ENCODE data around the gene TMEM253. TPM values are rescaled to one million over a fixed set of nuclear protein-coding genes. Genes with fewer than 3 reads are reported as not detected.
A peak's percentile ranks its signal among the peaks of the same experiment; 100 is the strongest.

The TMEM253 gene
- total and polyA plus RNA-seq, 4 donors, result 0.43 to 1.7 (median 0.61) TPM

DNA sequence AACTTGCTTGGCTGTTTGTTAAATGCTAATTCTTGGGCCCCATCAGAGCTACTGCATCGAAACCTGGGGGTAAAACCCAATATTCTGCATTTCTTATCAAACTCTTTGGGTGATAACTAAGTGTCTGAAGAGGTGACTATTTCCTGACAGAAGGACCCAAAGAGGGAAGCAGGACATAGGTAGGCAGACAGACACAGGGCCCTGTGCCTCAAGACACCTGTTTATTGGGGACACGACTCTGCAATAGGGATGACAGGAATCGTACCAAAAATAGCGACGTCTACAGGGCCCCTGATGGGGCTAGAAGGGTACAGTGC lies 11.0 kb upstream of the TMEM253 start:
- no peak overlapping the region for H3K27ac ChIP-seq (ENCODE audit: low read depth, low read length)
- 64% methylated on average over 4 of the region's 5 CpGs for WGBS (ENCODE audit: insufficient coverage)
- H3K36me3 ChIP-seq (ENCODE audit: control insufficient read depth, insufficient read depth, low read length), result peaks cover 67% of the 10 kb centered on the region
- peaks cover 42% of the 10 kb centered on the region for H3K4me1 ChIP-seq (ENCODE audit: control insufficient read depth, insufficient read depth, low read length)
- no peaks in the 10 kb centered on the region for H3K9me3 ChIP-seq (ENCODE audit: control insufficient read depth, insufficient read depth, low read length)
- H3K4me3 ChIP-seq (ENCODE audit: low read depth, low read length), result no peak overlapping the region
- DNase-seq (ENCODE audit: low read depth in 4 of 6, low spot score in 6 of 6), result no peak
- no peaks in the 10 kb centered on the region for H3K27me3 ChIP-seq (ENCODE audit: control insufficient read depth, insufficient read depth, low read length)

DNA sequence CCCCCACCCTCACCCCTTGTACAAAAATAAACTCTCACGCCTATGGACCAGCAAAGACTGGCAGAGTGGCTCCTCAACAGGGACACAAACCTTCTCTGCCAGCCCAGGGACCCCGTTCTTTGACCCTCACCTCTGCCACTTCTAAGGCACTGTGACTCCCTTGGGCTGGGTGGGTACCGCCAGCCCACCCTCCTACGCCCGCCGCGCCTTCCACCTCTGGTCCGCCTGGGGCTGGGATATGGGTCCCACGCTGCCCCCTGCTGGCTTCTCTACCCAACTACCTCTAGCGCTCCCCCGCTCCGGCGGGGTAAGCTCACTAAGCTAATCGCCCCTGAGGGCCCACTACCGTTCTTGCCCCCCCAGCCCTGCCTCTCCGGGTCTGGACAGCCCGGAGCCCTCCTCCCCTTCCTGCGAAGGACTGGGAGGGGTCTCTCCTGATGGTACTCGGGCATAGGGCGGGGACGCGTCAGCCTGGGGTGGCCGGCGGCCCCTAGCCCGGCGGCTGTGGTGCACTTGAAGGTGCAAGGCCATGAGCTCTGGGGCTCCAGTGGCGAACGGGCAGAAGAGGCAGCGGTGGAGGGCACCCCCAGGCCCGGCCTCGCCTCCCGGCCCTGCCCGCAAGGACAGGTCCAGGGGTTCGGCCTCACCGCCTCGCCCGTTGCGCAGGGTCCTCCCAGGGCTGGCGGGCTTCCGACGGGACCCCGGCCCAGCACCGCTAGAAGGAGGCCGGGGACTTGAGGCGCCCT lies 10.5 kb upstream of the TMEM253 start:
- Histone ChIP-seq H3K4me3 (ENCODE audit: low read depth, low read length) (no peak overlapping the region), H3K27me3 (ENCODE audit: control insufficient read depth, insufficient read depth, low read length) (no peaks in the 10 kb centered on the region), H3K4me1 (ENCODE audit: control insufficient read depth, insufficient read depth, low read length) (peaks cover 42% of the 10 kb centered on the region), H3K9me3 (ENCODE audit: control insufficient read depth, insufficient read depth, low read length) (no peaks in the 10 kb centered on the region), H3K36me3 (ENCODE audit: control insufficient read depth, insufficient read depth, low read length) (peaks cover 61% of the 10 kb centered on the region), H3K27ac (ENCODE audit: low read depth, low read length) (no peak overlapping the region)
- DNase-seq (ENCODE audit: low read depth in 4 of 6, low spot score in 6 of 6), result no peak
- WGBS (ENCODE audit: insufficient coverage), result 87% methylated on average over 38 of the region's 45 CpGs

DNA sequence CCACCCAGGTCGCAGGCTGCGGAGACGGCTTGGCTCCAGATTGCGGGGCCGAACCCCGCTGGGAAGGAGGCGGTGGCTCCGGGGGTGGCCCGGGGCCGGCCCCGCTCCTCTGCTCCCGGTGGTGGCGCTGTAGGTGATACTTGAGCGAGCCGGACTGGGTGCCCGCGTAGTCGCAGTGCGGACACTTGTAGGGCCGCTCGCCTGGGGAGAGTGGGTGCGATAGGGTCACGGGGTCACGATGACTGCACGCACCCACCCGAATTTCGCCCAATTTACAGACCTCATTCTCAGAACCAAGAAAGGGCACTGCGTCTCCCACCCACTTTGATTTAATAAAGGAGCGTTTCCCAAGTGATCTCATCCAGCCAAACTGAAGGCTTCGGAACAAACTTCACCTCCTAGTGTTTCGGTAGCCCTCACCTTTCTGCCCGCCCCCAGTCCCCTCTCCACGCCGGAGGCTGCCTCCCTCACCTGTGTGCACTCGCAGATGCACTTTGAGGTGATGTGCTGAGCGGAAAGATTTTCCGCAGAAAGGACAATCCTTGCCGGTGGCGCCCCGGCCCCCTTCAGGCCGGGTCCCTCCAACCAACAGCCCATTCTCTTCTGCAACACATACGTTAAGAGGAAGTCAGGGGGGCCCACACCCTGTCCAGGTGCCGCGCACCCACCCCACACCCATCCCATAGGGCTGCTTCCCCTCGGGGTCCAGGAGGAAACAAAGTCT lies 9.8 kb upstream of the TMEM253 start:
- Histone ChIP-seq H3K27ac (ENCODE audit: low read depth, low read length) (no peak overlapping the region), H3K4me1 (ENCODE audit: control insufficient read depth, insufficient read depth, low read length) (peaks cover 42% of the 10 kb centered on the region), H3K36me3 (ENCODE audit: control insufficient read depth, insufficient read depth, low read length) (peaks cover 54% of the 10 kb centered on the region), H3K27me3 (ENCODE audit: control insufficient read depth, insufficient read depth, low read length) (no peaks in the 10 kb centered on the region), H3K4me3 (ENCODE audit: low read depth, low read length) (no peak overlapping the region), H3K9me3 (ENCODE audit: control insufficient read depth, insufficient read depth, low read length) (no peaks in the 10 kb centered on the region)
- no peak for DNase-seq (ENCODE audit: low read depth in 4 of 6, low spot score in 6 of 6)
- 92% methylated on average over 34 of the region's 45 CpGs for WGBS (ENCODE audit: insufficient coverage)

DNA sequence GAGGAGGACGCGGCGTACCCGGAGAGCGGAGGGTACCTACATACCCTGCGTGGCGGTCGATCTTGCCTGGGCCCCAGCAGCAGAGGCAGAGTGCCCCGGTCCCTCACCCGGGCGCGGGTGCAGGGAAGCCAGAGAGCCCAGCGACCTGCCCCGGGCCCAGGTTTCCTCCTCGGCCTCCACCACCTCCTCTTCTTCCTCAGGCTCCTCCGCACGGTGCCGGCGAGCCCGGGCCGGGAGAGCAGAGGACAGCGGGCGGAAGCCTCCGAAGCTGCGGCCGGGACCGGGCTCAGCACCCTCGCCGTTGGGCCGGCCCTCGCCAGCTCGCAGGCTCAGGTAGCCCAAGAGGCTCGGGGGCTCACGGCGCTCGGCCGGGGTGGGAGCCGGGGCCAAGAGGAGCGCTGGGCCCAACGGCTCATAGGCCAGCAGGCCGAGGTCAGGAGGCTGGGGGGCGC lies 9.0 kb upstream of the TMEM253 start:
- H3K9me3 ChIP-seq (ENCODE audit: control insufficient read depth, insufficient read depth, low read length), result no peaks in the 10 kb centered on the region
- H3K27ac ChIP-seq (ENCODE audit: low read depth, low read length), result no peak overlapping the region
- H3K4me3 ChIP-seq (ENCODE audit: low read depth, low read length), result no peak overlapping the region
- peaks cover 41% of the 10 kb centered on the region for H3K4me1 ChIP-seq (ENCODE audit: control insufficient read depth, insufficient read depth, low read length)
- DNase-seq (ENCODE audit: low read depth in 4 of 6, low spot score in 6 of 6), result no peak
- H3K27me3 ChIP-seq (ENCODE audit: control insufficient read depth, insufficient read depth, low read length), result no peaks in the 10 kb centered on the region
- peaks cover 51% of the 10 kb centered on the region for H3K36me3 ChIP-seq (ENCODE audit: control insufficient read depth, insufficient read depth, low read length)
- WGBS (ENCODE audit: insufficient coverage), result 92% methylated on average over 41 of the region's 42 CpGs

DNA sequence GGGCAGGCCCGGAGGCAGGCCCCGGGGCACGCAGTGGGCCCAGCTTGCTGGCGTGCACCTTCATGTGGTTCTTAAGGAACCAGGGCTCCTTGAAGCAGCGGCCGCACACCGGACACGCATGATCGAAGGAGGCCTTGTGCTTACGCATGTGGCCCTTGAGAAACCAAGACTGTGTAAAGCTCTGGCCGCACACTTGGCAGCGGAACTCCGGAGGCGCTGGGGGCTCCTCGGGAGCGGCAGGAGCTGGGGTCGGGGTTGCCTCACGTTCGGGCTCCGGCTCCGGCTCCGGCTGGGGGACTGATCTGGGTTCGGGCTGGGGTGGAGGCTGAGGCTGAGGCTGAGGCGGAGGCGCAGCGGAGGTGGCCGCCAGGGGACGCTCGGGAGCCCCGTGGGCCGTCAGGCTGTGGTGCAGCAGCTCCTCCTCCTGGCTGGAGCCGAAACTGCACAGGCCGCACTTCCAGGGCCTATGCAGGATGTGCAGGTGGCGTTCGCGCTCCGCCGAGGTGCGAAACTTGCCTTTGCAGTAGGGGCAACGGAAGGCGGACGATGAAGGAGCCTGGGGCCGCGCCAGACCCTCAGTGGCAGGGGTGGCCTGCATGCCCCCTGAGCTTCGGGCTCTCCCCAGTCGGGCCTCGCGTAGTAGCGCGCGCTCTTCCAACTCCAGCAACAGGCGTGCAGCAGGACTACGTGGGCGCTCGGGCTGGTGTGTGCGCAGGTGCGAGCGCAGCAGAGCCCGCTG lies 8.4 kb upstream of the TMEM253 start:
- Histone ChIP-seq H3K4me1 (ENCODE audit: control insufficient read depth, insufficient read depth, low read length) (peaks cover 41% of the 10 kb centered on the region), H3K27ac (ENCODE audit: low read depth, low read length) (no peak overlapping the region), H3K27me3 (ENCODE audit: control insufficient read depth, insufficient read depth, low read length) (no peaks in the 10 kb centered on the region), H3K9me3 (ENCODE audit: control insufficient read depth, insufficient read depth, low read length) (no peaks in the 10 kb centered on the region), H3K36me3 (ENCODE audit: control insufficient read depth, insufficient read depth, low read length) (peaks cover 46% of the 10 kb centered on the region), H3K4me3 (ENCODE audit: low read depth, low read length) (no peak overlapping the region)
- peak in 2 of 6 donors; percentile 69 to 83 for DNase-seq (ENCODE audit: low read depth in 4 of 6, low spot score in 6 of 6)
- 53% methylated on average over 59 of the region's 59 CpGs for WGBS (ENCODE audit: insufficient coverage)

DNA sequence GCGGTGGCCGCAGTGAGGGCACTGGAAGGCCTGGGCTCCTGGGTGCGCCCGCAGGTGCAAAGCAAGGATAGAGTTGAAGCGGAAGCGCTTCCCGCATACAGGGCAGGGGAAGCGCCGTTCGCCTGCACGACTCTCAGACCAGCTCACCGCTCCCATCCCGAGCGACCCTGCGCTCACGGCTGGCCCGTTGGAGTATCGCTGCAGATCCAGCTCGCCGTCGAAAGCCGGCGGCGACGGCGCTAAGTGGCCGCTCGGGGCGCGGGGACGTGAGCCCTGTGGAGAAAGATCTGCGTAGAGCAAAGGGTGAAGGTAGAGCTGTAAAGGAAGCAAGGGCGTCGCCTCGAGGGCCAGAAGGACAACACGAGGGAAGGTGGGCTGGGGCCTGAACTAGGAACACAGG lies 7.8 kb upstream of the TMEM253 start:
- peaks cover 38% of the 10 kb centered on the region for H3K4me1 ChIP-seq (ENCODE audit: control insufficient read depth, insufficient read depth, low read length)
- 66% methylated on average over 36 of the region's 36 CpGs for WGBS (ENCODE audit: insufficient coverage)
- no peaks in the 10 kb centered on the region for H3K9me3 ChIP-seq (ENCODE audit: control insufficient read depth, insufficient read depth, low read length)
- no peaks in the 10 kb centered on the region for H3K27me3 ChIP-seq (ENCODE audit: control insufficient read depth, insufficient read depth, low read length)
- no peak overlapping the region for H3K4me3 ChIP-seq (ENCODE audit: low read depth, low read length)
- peaks cover 46% of the 10 kb centered on the region for H3K36me3 ChIP-seq (ENCODE audit: control insufficient read depth, insufficient read depth, low read length)
- DNase-seq (ENCODE audit: low read depth in 4 of 6, low spot score in 6 of 6), result no peak
- H3K27ac ChIP-seq (ENCODE audit: low read depth, low read length), result peak overlapping the region; percentile 86

DNA sequence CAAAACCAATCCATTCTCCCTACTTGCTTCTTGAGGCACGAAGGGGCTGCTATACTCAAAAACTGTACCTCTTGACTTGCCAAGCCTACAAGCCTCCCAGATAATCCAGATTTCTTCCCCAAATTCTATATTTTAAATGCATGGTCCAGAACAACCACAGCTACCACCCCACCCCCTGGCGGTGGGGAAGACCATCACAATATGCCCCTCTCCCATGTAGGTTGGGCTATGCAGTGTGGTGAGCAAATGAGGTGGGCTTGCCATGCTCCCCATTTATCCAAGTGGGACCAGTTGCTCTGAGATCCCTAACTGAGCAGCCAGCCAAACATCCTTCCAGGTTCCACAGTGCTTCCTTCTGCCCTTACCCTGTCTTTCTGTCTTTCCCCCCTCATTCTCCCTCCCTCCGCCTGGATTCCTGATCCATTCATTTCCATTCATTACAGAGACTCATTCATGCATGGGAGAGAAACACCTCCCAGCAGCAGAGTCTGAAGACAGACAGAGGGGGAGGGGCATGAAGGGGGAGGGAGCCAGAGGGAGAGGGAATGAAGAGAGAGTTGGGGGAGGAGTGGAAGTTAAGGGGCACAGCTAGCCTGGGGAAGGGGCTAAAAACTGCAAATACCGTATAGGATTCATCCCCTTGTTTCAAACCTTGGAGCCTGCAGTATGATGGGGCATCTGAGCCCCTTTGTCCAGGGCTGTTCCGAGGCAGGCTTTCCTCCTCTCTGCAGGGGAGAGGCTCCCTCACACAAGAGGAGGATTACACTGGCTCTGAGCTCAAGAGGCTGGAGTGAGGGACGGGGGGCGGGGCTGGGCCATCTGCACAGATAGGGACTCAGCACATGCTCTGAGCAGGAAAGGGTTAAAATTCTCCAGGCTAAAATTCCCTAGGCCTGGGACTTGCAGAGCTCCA lies 6.8 kb upstream of the TMEM253 start:
- Histone ChIP-seq H3K4me3 (ENCODE audit: low read depth, low read length) (peak overlapping the region; percentile 4), H3K27ac (ENCODE audit: low read depth, low read length) (peak overlapping the region; percentile 86), H3K9me3 (ENCODE audit: control insufficient read depth, insufficient read depth, low read length) (no peaks in the 10 kb centered on the region), H3K36me3 (ENCODE audit: control insufficient read depth, insufficient read depth, low read length) (peaks cover 38% of the 10 kb centered on the region), H3K27me3 (ENCODE audit: control insufficient read depth, insufficient read depth, low read length) (no peaks in the 10 kb centered on the region), H3K4me1 (ENCODE audit: control insufficient read depth, insufficient read depth, low read length) (peaks cover 37% of the 10 kb centered on the region)
- WGBS (ENCODE audit: insufficient coverage), result 16% methylated on average over 5 of the region's 7 CpGs
- DNase-seq (ENCODE audit: low read depth in 4 of 6, low spot score in 6 of 6), result peak in 2 of 6 donors; percentile 93

DNA sequence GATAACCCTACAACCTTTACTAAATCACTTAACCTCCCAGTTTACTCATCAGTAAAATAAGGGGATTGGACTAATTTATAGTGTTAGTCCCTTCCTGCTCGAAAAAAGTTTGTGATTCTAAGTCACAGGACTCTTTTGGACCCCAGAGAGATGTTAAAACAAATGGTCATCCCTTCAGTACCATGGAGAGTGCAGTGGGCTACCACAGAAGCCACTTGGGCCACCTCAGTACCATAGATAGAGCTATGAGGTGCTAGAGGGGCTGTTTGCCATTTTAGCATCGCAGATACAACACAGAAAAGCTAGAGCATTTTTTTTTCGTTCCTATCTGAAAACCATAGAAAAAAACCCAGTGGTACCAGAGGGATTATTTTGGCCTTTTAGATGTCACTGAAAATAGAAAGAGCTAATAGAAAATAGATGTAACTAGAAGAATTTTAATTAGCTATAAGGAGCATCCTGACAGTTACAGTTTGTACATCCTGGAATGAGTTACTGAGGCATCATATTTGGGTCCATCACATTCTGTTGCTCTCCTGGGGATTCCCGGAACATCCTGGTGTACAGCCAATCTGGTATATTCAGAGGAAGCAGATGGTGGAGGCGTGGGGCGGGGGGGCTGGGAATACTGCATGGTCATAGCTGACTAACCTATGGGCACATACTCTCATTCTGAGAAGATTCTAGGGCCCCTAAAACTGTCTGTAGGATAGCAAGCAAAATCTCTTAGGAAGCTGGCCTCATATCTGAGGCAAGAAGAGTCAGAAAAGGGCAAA lies 5.2 kb upstream of the TMEM253 start:
- Histone ChIP-seq H3K9me3 (ENCODE audit: control insufficient read depth, insufficient read depth, low read length) (no peaks in the 10 kb centered on the region), H3K27ac (ENCODE audit: low read depth, low read length) (peak overlapping the region; percentile 10), H3K27me3 (ENCODE audit: control insufficient read depth, insufficient read depth, low read length) (no peaks in the 10 kb centered on the region), H3K4me1 (ENCODE audit: control insufficient read depth, insufficient read depth, low read length) (peaks cover 48% of the 10 kb centered on the region), H3K4me3 (ENCODE audit: low read depth, low read length) (no peak overlapping the region), H3K36me3 (ENCODE audit: control insufficient read depth, insufficient read depth, low read length) (peaks cover 28% of the 10 kb centered on the region)
- 28% methylated on average over 2 of the region's 6 CpGs for WGBS (ENCODE audit: insufficient coverage)
- peak in 1 of 6 donors; percentile 71 for DNase-seq (ENCODE audit: low read depth in 4 of 6, low spot score in 6 of 6)

Data from spinal cord (tissue), 10 donors.